AG09319 (cell line): ENCODE measurements around the gene SZRD1.

Experiments used
- DNase-seq: peaks from one replicate; pipeline ENCODE4 v3.0.0-alpha.2; 2010; ENCODE audit warnings: low read depth; ENCODE audit errors: extremely low read depth
- CTCF ChIP-seq: IDR thresholded peaks from 2 replicates; pipeline ENCODE4 v1.5.1; 2011; ENCODE audit warnings: low read depth, mild to moderate bottlenecking, inconsistent platforms, low read length, moderate library complexity

SZRD1 gene

GRCh38 chr1:16383888-16384287, 16.8 kb downstream of the SZRD1 start:
- no peak for DNase-seq
- TF ChIP-seq CTCF = no peak

- no peak for TF ChIP-seq CTCF
- DNase-seq = no peak
These were observed 18.8 kb downstream of the SZRD1 start for GRCh38 chr1:16385659-16386453.

DNA sequence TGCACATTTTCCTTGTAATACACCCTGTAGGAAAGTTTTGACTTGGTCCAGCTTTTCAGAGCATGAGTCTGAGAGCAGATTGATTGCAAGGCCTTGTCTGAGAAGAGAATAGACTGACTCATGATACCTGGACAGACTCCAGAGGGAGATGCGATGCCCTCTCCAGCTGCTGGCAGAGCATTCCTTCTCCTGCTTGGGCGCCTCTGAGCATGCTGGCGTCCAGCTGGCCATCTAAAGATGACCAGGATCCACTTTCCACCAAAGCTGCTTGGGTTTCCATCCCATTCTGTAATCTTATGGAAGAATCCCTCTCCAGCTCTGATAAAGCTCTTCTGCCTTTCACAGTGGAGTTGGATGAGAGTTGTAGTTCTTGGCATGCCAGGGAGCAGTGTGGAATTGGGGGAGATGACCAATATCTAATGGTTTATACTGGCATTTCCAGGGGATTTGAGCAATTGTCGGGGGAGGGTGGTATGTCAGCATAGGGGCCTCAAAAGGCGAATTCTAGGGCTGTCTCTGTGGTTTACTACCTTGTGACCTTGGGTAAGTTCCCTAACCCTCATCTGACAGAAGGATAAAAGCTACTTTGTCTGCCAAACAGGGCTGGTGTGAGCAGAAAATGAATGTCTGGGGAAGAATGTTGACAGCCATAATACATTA, 19.5 kb downstream of the SZRD1 start:
- TF ChIP-seq CTCF = no peak
- DNase-seq = peak; percentile 67

DNA sequence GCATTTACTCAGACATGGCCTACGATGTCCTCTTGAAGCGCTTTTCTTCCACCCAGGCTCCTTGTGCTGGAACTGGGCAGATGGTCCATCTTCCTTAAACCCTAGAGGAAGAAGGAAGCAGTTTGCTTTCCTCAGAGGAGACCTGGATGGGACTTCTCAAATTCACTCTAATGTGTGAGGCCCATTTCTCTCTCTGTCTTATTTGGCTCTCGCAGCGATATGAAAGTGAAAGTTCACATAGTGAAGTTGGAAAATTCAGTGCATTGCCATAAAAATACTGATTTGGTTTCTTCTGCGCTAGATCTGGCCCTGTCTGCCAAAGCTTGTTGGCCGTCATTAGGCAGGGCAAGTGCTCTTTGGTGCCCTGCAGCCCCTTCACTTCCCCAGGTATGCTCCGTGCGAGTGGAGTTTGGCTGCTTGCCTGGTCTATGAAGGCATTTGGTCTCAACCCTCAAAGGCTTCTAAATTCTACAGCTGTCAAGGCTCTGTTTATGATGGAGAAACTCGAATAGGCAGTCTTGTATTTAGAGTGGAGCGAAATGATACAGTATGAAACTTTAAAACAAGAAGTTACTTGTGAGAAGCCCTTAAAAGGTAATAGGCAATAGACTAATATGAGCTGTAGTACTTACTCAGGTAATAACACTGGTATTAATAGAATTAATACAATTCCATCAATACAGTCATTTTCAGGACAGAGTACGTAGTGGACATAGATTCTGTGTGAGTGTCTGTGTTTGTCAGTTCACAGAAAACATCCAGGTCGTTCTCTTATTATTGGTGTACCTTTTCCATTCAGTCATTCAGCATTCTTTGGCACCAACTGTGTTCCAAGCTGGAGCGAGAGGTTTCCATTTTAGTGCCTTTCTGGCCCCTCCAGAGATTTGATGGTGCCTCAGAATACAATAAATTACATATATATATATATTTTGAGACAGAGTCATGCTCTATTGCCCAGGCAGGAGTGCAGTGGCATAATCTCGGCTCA, 20.5 kb downstream of the SZRD1 start:
- DNase-seq = no peak
- no peak for TF ChIP-seq CTCF

DNA sequence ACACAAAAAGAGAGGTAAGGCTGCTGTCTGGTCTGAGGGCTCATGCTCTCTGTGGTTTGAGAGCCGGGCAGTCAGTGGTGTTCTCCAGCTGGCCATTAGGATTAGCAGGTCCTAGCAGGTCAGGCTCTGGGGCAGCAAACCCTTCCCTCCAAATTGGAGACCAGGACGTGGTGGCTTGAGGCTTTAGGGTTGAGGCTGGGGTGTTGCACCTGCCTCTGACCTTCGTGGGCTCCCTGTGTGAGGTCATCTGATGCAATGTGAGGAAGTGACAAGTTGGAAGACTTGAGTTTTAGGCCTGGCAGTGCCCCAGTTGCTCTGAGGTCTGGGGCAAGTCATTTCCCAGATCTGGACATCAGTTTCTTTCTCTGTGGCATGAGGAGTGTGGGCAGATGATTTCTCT, 24.4 kb downstream of the SZRD1 start:
- DNase-seq = no peak
- no peak for TF ChIP-seq CTCF

DNA sequence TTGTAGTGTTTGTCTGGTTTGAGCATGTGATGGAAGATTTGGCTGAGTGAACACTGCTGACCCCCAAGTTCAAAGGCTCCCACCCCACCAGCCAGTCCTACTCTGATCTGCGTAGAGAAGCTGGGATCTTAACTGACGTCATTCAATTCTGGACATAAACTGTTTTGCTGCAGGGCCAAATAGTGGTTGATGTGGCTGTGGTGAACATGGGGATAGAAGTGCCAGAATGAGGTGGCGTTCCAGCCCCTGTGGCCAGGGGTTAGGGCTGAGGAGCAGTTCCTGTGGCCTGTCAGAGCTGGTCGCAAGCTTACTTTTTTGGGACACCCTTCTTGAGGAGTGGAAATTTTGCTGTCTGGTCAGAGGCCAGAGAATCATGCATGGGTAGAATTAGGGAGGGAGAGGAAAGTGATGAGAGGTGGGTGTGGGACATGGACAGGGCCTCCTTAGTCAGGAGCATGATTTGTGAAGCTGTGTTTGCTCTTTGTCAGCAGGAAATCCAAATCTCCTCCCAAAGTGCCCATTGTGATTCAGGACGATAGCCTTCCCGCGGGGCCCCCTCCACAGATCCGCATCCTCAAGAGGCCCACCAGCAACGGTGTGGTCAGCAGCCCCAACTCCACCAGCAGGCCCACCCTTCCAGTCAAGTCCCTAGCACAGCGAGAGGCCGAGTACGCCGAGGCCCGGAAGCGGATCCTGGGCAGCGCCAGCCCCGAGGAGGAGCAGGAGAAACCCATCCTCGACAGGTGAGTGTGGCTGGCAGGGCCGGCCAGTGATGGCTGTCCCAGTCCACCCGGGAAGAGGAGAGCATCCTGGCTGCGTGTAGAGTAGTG, 25.9 kb downstream of the SZRD1 start:
- no peak for DNase-seq
- TF ChIP-seq CTCF = no peak
